ENCODE results near the gene LY9.

Gene LY9

GRCh38 chr1:160806784-160807183 is 10.8 kb downstream of the LY9 start:
- no peak for FAIRE-seq

GRCh38 chr1:160807247-160807646 is 11.3 kb downstream of the LY9 start:
- FAIRE-seq, result no peak

- FAIRE-seq, result no peak
Measured at GRCh38 chr1:160807738-160808137, 11.8 kb downstream of the LY9 start.

- no peak for FAIRE-seq
Measured at GRCh38 chr1:160808289-160808688, 12.3 kb downstream of the LY9 start.

GRCh38 chr1:160810486-160810885 is 14.5 kb downstream of the LY9 start:
- FAIRE-seq, result no peak

- FAIRE-seq, result no peak
Measured at GRCh38 chr1:160811147-160811546, 15.2 kb downstream of the LY9 start.

- FAIRE-seq, result no peak
Measured at GRCh38 chr1:160813215-160813614, 17.2 kb downstream of the LY9 start.

GRCh38 chr1:160814316-160814715 is 18.3 kb downstream of the LY9 start:
- FAIRE-seq, result no peak

GRCh38 chr1:160814856-160815255 is 18.9 kb downstream of the LY9 start:
- no peak for FAIRE-seq

GRCh38 chr1:160818207-160818937 is 22.4 kb downstream of the LY9 start:
- FAIRE-seq, result no peak

GRCh38 chr1:160819186-160819585 is 23.2 kb downstream of the LY9 start:
- FAIRE-seq, result no peak

- no peak for FAIRE-seq
Measured at GRCh38 chr1:160821627-160822026, 25.7 kb downstream of the LY9 start.

- FAIRE-seq, result no peak
Measured at GRCh38 chr1:160823296-160823695, 27.3 kb downstream of the LY9 start.

GRCh38 chr1:160826546-160826945 is 30.6 kb downstream of the LY9 start:
- FAIRE-seq, result no peak

- no peak for FAIRE-seq
Measured at GRCh38 chr1:160827418-160827817, 31.4 kb downstream of the LY9 start.

GRCh38 chr1:160829766-160830165 is 33.8 kb downstream of the LY9 start:
- no peak for FAIRE-seq

GRCh38 chr1:160830321-160831153 is 34.6 kb downstream of the LY9 start:
- no peak for FAIRE-seq

- FAIRE-seq, result no peak
Measured at GRCh38 chr1:160834945-160835565, 39.1 kb downstream of the LY9 start.

GRCh38 chr1:160835751-160836150 is 39.8 kb downstream of the LY9 start:
- FAIRE-seq, result no peak

- no peak for FAIRE-seq
Measured at GRCh38 chr1:160836561-160836960, 40.6 kb downstream of the LY9 start.

- FAIRE-seq, result no peak
Measured at GRCh38 chr1:160836981-160837557, 41.1 kb downstream of the LY9 start.

- FAIRE-seq, result no peak
Measured at GRCh38 chr1:160837558-160838205, 41.7 kb downstream of the LY9 start.

GRCh38 chr1:160838888-160839287 is 42.9 kb downstream of the LY9 start:
- FAIRE-seq, result no peak
